PC-3 (cell line): ENCODE measurements around the gene NEU4. TPM values are rescaled to one million over a fixed set of nuclear protein-coding genes. Genes with fewer than 3 reads are reported as not detected.

Experiments used
- ATAC-seq: fragments of 200-7000 bp; cut with Tn5 transposase; 2 replicates; pipeline ENCODE4 v1.9.1; 2020; ENCODE audit warnings: mild to moderate bottlenecking, moderate library complexity
- BruUV-seq: library from RNA; stranded (reverse); fragments of 400-500 nt; replicated peaks from 2 replicates; lab custom pipeline; 2021; lab: Mats Ljungman, UMichigan
- CTCF ChIA-PET: fragments of 300-600 bp; sonication (Branson Sonifier 250); formaldehyde crosslinking; loops from one replicate; lab custom pipeline; 2022; ENCODE audit warnings: antibody characterized with exemption; lab: Charles Lee
- POLR2A ChIA-PET: fragments of 300-600 bp; sonication (Branson Sonifier 250); formaldehyde crosslinking; loops from one replicate; lab custom pipeline; 2022; ENCODE audit warnings: antibody characterized with exemption; ENCODE audit not compliant: unreplicated experiment; lab: Charles Lee
- DNase-seq: peaks from one replicate; pipeline ENCODE4 v3.0.0-alpha.2; 2015
- H2AFZ ChIP-seq: fragments of 300-600 bp; sonication (generic); 2 replicates; pipeline ENCODE4 v1.6.0; 2016; ENCODE audit warnings: antibody characterized with exemption, low read length
- H3F3A ChIP-seq: fragments of 300-600 bp; sonication (generic); one replicate; pipeline ENCODE4 v1.6.0; 2017; ENCODE audit warnings: antibody characterized with exemption, low read length, control low read depth, mild to moderate bottlenecking; ENCODE audit not compliant: unreplicated experiment
- H3K27ac ChIP-seq: fragments of 300-600 bp; sonication (generic); 2 replicates; pipeline ENCODE4 v1.5.1; 2016; ENCODE audit warnings: mild to moderate bottlenecking, low read length
- H3K27me3 ChIP-seq: fragments of 300-600 bp; sonication (generic); 2 replicates; pipeline ENCODE4 v1.6.1; 2016; ENCODE audit warnings: low read length, mixed read lengths
- H3K36me3 ChIP-seq: fragments of 300-600 bp; sonication (generic); 2 replicates; pipeline ENCODE4 v1.6.1; 2016; ENCODE audit warnings: low read depth, mixed run types, low read length, mixed read lengths
- H3K4me1 ChIP-seq: fragments of 300-600 bp; sonication (generic); 2 replicates; pipeline ENCODE4 v1.5.1; 2016; ENCODE audit warnings: low read length; ENCODE audit not compliant: insufficient read depth
- H3K4me2 ChIP-seq: fragments of 300-600 bp; sonication (generic); 2 replicates; pipeline ENCODE4 v1.6.0; 2016; ENCODE audit warnings: low read length
- H3K4me3 ChIP-seq: fragments of 300-600 bp; sonication (generic); 2 replicates; pipeline ENCODE4 v1.5.1; 2016; ENCODE audit warnings: mild to moderate bottlenecking, low read length, mixed read lengths
- H3K79me2 ChIP-seq: fragments of 300-600 bp; sonication (generic); 2 replicates; pipeline ENCODE4 v1.6.1; 2017; ENCODE audit warnings: low read length, mixed read lengths
- H3K9ac ChIP-seq: fragments of 300-600 bp; sonication (generic); 2 replicates; pipeline ENCODE4 v1.6.0; 2016; ENCODE audit warnings: mild to moderate bottlenecking, low read length
- H3K9me2 ChIP-seq: fragments of 300-600 bp; sonication (generic); replicated peaks from 2 replicates; pipeline ENCODE4 v1.6.1; 2016; ENCODE audit warnings: mixed run types, low read length, mixed read lengths
- H3K9me3 ChIP-seq: fragments of 300-600 bp; sonication (generic); 2 replicates; pipeline ENCODE4 v1.6.1; 2016; ENCODE audit warnings: low read length, mixed read lengths
- H4K20me1 ChIP-seq: fragments of 300-600 bp; sonication (generic); 2 replicates; pipeline ENCODE4 v1.6.1; 2016; ENCODE audit warnings: low read length, mixed read lengths
- EZH2 ChIP-seq: fragments of 300-600 bp; sonication (generic); IDR thresholded peaks from one replicate; pipeline ENCODE4 v1.6.1; 2017; ENCODE audit warnings: antibody characterized with exemption, mild to moderate bottlenecking, low read length; ENCODE audit not compliant: unreplicated experiment
- EZH2phosphoT487 ChIP-seq: fragments of 300-600 bp; sonication (generic); IDR thresholded peaks from 2 replicates; pipeline ENCODE4 v1.6.1; 2018; ENCODE audit warnings: mild to moderate bottlenecking, antibody characterized with exemption, low read length, borderline replicate concordance
- intact Hi-C: fragments of 100-400 bp; cut with micrococcal nuclease; formaldehyde crosslinking; loops from 2 replicates; pipeline ENCODE4 v1.9.0; 2023
- total RNA-seq: library from RNA; depleted of rRNA; stranded (reverse); fragments of >200 nt; gene quantifications from 2 replicates; pipeline ENCODE4 v1.2.3, GENCODE V29; 2014
- TF ChIP-seq, protein P1 (sequence below): fragments of 300-600 bp; sonication (generic); conservative IDR thresholded peaks from 2 replicates; pipeline ENCODE4 v1.5.1; 2017; ENCODE audit warnings: antibody characterized with exemption, low read depth, mild to moderate bottlenecking, low read length

The NEU4 gene
- total RNA-seq, 1 experiment from 2014 or later = not detected

- ChIA-PET POLR2A (no interaction called here), CTCF (no interaction called here)
- no peaks in the 10 kb centered on the region for H3K36me3 ChIP-seq
- H3K27ac ChIP-seq = no peak overlapping the region
- H3K4me2 ChIP-seq = no peak overlapping the region
- H3K79me2 ChIP-seq = no peaks in the 10 kb centered on the region
- TF ChIP-seq EZH2 = no peak
- TF ChIP-seq, protein P1, sequence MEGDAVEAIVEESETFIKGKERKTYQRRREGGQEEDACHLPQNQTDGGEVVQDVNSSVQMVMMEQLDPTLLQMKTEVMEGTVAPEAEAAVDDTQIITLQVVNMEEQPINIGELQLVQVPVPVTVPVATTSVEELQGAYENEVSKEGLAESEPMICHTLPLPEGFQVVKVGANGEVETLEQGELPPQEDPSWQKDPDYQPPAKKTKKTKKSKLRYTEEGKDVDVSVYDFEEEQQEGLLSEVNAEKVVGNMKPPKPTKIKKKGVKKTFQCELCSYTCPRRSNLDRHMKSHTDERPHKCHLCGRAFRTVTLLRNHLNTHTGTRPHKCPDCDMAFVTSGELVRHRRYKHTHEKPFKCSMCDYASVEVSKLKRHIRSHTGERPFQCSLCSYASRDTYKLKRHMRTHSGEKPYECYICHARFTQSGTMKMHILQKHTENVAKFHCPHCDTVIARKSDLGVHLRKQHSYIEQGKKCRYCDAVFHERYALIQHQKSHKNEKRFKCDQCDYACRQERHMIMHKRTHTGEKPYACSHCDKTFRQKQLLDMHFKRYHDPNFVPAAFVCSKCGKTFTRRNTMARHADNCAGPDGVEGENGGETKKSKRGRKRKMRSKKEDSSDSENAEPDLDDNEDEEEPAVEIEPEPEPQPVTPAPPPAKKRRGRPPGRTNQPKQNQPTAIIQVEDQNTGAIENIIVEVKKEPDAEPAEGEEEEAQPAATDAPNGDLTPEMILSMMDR = no peak
- H3K4me1 ChIP-seq = no peaks in the 10 kb centered on the region
- no peaks in the 10 kb centered on the region for H4K20me1 ChIP-seq
- no peak for DNase-seq
- no peaks in the 10 kb centered on the region for H3F3A ChIP-seq
- ATAC-seq = no peak; the same call in 1 of the 2 replicates
- no peaks in the 10 kb centered on the region for H3K9me3 ChIP-seq
- H3K9ac ChIP-seq = no peak overlapping the region
- H3K9me2 ChIP-seq = no peaks in the 10 kb centered on the region
- intact Hi-C loops = loop anchor here (10.0 kb wide), 1 partner anchor 129 kb away; the partner anchor contains the start of gene D2HGDH
- no peak overlapping the region for H3K4me3 ChIP-seq
- H3K27me3 ChIP-seq = no peaks in the 10 kb centered on the region
- no TSS peak for BruUV-seq
- H2AFZ ChIP-seq = no peak overlapping the region
These were observed 54.6 kb downstream of the NEU4 start for GRCh38 chr2:241863536-241863954.

GRCh38 chr2:241864168-241864849, 55.3 kb downstream of the NEU4 start:
- CTCF ChIA-PET = no interaction called here
- POLR2A ChIA-PET = no interaction called here
- intact Hi-C loops = loop anchor here (10.0 kb wide), 1 partner anchor 130 kb away; the partner anchor contains the start of gene D2HGDH
- DNase-seq = no peak
- Histone ChIP-seq H3K9ac (no peak overlapping the region), H3K79me2 (no peaks in the 10 kb centered on the region), H3K27ac (no peak overlapping the region), H3K9me3 (no peaks in the 10 kb centered on the region), H2AFZ (no peak overlapping the region), H3K4me1 (no peaks in the 10 kb centered on the region), H3K9me2 (no peaks in the 10 kb centered on the region), H3K27me3 (no peaks in the 10 kb centered on the region), H3K36me3 (no peaks in the 10 kb centered on the region), H4K20me1 (no peaks in the 10 kb centered on the region), H3K4me2 (no peak overlapping the region), H3K4me3 (no peak overlapping the region), H3F3A (no peaks in the 10 kb centered on the region)
- BruUV-seq = no TSS peak
- TF ChIP-seq, protein P1 = no peak
- TF ChIP-seq EZH2 = no peak
- TF ChIP-seq EZH2phosphoT487 = no peak
- ATAC-seq = no peak

DNA sequence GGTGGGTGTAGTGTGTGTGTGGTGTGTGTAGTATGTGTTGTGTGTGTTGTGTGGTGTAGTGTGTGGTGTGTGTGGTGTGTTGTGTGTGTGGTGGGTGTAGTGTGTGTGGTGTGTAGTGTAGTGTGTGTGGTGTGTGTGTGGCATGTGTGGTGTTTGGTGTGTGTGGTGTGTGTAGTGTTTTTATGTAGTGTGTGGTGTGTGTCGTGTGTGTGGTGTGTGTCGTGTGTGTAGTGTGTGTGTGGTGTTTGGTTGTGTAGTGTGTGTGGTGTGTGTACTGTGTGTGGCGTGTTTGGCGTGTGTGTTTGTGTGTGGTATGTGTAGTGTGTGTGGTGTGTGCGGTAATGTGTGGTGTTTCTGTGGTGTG, 55.8 kb downstream of the NEU4 start:
- no peak for ATAC-seq
- H3K9ac ChIP-seq = no peak overlapping the region
- no peaks in the 10 kb centered on the region for H3K36me3 ChIP-seq
- no peak for DNase-seq
- intact Hi-C loops = loop anchor here (10.0 kb wide), 1 partner anchor 130 kb away; the partner anchor contains the start of gene D2HGDH
- no peaks in the 10 kb centered on the region for H3K4me1 ChIP-seq
- no peaks in the 10 kb centered on the region for H3K9me3 ChIP-seq
- no TSS peak for BruUV-seq
- no peaks in the 10 kb centered on the region for H3K9me2 ChIP-seq
- no peaks in the 10 kb centered on the region for H4K20me1 ChIP-seq
- H3K4me3 ChIP-seq = no peak overlapping the region
- H3F3A ChIP-seq = no peaks in the 10 kb centered on the region
- H3K27me3 ChIP-seq = no peaks in the 10 kb centered on the region
- no peak overlapping the region for H3K4me2 ChIP-seq
- no peaks in the 10 kb centered on the region for H3K79me2 ChIP-seq
- no peak overlapping the region for H3K27ac ChIP-seq
- no peak overlapping the region for H2AFZ ChIP-seq
- no peak for TF ChIP-seq EZH2
- no peak for TF ChIP-seq EZH2phosphoT487
- TF ChIP-seq, protein P1 = no peak
- ChIA-PET CTCF (no interaction called here), POLR2A (no interaction called here)
